A673 (cell line): ENCODE data around the gene SLC2A14.
"Not testable (repeated sequence)": the region's sequence is repeated elsewhere in the genome, so short reads cannot be mapped to it uniquely, and the experiment has no call there.

Source experiments
- EZH2 ChIP-seq: fragments of 200-600 bp; sonication (generic); IDR thresholded peaks from 2 replicates; pipeline ENCODE4 v1.6.1; 2017; ENCODE audit warnings: borderline replicate concordance, low read depth, mild to moderate bottlenecking, mixed read lengths, antibody characterized with exemption, low read length; ENCODE audit not compliant: poor library complexity, severe bottlenecking
- TF ChIP-seq, protein P1 (sequence below): fragments of 300-800, 200-600 bp; sonication (generic); conservative IDR thresholded peaks from 2 replicates; pipeline ENCODE4 v1.5.1; 2017; ENCODE audit warnings: low read depth, mild to moderate bottlenecking, antibody characterized with exemption, low read length, moderate library complexity, mixed read lengths

DNA sequence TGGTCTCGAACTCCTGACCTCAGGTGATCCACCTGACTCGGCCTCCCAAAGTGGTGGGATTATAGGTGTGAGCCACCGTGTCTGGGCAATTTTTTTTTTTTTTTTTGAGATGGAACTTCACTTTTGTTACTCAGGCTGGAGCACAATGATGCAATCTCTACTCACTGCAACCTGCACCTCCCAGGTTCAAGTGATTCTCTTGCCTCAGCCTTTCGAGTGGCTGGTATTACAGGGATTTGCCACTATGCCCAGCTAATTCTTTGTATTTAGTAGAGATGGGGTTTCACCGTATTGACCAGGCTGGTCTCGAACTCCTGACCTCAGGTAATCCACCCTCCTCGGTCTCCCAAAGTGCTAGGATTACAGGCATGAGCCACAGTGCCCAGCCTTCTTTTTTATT is 75.4 kb downstream of the SLC2A14 start:
- TF ChIP-seq, protein P1, sequence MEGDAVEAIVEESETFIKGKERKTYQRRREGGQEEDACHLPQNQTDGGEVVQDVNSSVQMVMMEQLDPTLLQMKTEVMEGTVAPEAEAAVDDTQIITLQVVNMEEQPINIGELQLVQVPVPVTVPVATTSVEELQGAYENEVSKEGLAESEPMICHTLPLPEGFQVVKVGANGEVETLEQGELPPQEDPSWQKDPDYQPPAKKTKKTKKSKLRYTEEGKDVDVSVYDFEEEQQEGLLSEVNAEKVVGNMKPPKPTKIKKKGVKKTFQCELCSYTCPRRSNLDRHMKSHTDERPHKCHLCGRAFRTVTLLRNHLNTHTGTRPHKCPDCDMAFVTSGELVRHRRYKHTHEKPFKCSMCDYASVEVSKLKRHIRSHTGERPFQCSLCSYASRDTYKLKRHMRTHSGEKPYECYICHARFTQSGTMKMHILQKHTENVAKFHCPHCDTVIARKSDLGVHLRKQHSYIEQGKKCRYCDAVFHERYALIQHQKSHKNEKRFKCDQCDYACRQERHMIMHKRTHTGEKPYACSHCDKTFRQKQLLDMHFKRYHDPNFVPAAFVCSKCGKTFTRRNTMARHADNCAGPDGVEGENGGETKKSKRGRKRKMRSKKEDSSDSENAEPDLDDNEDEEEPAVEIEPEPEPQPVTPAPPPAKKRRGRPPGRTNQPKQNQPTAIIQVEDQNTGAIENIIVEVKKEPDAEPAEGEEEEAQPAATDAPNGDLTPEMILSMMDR: not testable (repeated sequence)
- TF ChIP-seq EZH2: not testable (repeated sequence)
